ENCODE measurements around the gene BEST2.
A peak's percentile ranks its signal among the peaks of the same experiment; 100 is the strongest.

The BEST2 gene

DNA sequence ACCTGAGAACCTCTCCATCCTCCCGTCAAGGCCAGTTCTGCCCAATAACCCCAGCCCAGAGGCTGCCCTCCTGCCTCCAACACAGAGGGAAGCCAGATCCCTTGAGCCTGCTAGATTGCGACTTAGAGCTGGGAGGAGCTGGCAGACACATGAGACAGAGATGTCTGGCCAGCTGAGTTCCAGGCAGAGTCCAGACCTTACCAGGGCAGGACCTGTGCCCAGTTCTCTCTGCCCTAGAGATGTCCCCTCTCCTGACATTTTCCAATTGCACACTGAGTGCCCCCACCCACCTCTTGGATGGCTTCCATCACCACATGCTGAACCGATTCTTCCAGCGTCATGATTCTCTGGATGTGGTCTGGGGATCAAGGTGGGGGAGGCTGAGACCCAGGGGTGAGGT, 20.7 kb downstream of the BEST2 start:
- DNase-seq: no peak

DNA sequence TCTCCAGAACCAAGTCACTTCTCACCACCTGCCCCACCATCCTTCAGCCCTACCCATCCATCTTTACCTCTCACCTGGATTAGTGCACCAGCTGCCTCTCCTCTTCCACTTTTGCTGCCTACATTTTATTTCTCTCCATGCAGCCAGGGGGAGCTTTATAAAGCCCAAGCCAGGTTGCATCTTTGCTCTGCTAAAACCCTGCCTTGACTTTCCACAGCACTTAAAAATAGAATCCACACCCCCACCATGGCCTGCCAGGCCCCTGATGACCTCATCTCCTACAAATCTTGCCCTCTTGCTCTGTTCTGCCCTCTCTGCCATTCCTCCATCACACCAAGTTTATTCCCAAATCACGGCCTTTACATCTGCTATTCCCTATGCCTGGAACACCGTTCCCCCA, 22.0 kb downstream of the BEST2 start:
- no peak for DNase-seq

DNA sequence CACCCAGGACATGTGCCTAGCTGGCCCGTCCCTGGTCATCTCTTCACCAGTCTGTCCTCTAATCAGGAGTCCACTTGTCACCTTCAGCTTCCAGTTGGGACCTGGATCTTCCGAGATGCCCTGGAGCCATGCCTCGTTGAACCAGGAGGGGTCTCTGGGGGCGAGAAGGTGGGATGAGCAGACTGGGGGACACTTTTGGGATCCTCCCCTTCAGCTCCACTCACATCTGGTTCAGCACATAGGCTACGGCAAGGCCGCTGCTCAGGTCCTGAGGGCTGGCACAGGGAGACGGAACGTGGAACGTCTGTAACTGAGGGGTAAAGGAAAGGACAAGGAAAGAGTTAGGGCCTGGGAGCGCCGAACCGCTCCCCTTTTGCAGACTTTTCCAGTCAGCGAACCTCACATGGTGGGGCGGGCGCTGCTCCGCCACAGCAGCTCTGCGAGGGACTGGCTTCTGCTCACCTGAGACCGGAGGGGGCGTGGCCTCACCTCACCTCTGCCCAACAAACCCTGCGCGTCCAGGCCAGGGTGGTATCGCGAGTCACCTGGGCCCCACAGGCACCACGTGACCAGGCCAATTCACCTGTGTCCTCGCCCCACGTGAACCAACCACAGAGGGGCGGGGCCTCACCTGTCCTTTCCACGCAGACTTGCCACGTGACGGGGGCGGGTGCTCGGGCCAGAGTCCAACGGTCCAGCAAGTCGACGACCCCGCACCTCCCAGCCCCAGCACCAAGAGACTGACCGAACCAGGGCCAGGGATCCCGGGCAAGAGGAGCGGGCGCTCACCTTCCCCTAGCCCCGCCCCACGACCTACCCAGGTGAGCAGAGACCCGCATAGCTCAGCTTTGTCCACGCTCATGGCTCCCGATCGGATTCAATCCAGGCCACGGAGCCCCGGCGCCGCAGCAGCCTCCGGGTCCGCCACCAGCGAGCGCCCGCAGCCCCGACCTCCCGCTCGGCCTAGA, 23.3 kb downstream of the BEST2 start, which contains the start of gene HOOK2:
HOOK2 (minus strand) TSS at position 965 of the 968 bp plus-strand sequence; CDS start at position 862, 103 bp downstream.
- DNase-seq: peak; percentile 79

DNA sequence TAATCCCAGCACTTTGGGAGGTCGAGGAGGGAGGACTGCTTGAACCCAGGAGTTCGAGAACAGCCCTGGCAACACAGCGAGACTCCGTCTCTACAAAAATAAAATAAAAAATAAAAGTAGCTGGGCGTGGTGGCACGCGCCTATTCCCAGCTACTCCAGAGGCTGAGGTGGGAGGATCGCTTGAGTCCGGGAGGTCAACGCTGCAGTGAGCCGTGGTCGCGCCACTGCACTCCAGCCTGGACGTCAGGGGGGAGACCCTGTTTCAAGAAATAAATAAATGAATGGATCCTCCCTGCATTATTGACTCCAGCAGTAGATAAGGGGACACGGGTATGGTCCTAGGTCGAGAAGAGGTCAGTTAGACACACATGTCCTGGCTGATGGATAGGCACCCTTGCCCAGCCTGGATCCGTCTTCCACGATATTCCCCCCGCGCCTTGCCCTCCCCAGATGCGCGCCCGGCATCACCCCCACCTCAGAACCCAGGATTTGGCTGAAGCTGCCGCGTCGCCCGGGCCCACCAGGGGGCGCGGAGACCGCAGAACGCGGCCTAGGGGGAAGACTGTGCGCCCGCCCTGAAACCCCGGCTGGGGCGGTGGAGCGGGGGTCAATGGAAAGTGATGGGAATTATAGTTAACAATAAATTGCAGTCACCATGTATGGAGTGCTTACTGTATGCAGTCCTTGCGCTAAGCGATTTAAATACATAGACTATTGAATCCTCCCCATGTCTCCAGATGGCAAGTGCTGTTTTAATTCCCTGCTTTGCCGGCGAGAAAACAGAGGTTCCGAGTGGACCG, 25.8 kb downstream of the BEST2 start:
- DNase-seq: peak; percentile 71

DNA sequence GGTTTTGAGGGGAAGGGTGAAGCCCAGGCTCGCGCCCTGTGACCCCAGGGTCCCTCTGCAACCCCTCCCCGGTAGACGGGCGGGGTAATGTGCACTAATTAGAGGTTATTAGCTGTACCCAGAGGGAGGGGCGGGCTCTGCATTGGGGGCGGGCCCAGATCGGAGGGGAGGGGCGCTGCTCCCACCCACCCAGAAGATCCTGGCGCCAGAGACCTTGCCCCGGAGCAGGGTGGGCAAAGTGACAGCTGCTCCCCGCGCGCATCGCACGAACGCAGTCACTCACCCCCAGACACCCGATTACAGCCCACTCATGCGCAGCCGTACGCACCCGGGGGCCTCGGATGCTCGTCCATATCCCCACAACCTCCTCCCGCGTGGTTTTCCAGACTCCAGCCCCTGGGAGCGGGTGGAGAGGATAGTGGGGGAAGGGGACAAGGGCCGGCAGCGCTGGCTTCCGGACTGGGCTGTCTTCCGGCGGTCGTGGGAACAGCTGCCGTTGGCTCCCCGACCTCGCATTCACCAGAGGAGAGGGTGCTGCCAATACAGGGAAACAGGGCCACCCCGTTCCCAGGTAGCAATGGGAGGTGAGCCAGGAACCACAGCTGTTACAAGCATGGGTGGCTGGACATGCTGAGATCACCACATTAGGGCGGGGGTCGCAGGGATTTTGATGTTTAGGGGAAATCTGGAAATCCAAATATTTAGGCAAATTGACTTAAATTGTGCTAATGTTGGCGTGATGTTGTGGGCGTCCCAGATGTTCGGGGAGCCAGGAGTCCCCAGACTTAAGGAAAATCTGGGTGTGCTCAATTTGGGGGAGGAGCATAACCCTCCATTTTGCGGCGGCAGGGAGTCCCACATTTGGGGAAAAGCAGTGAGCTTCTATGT, 26.7 kb downstream of the BEST2 start:
- DNase-seq: peak; percentile 79

DNA sequence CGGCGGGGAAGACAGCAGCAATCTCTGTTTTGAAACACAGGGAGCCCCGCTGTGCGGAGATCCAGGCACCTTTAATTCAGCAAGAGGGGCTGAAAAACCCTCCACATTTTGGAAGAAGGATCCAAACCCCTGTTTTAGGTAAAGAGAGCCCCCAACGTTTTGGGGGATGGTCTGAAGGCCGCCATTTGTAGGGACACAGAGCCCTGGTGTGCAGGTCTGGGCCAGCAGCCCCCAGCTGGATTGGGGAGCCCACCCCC, 27.2 kb downstream of the BEST2 start:
- no peak for DNase-seq

DNA sequence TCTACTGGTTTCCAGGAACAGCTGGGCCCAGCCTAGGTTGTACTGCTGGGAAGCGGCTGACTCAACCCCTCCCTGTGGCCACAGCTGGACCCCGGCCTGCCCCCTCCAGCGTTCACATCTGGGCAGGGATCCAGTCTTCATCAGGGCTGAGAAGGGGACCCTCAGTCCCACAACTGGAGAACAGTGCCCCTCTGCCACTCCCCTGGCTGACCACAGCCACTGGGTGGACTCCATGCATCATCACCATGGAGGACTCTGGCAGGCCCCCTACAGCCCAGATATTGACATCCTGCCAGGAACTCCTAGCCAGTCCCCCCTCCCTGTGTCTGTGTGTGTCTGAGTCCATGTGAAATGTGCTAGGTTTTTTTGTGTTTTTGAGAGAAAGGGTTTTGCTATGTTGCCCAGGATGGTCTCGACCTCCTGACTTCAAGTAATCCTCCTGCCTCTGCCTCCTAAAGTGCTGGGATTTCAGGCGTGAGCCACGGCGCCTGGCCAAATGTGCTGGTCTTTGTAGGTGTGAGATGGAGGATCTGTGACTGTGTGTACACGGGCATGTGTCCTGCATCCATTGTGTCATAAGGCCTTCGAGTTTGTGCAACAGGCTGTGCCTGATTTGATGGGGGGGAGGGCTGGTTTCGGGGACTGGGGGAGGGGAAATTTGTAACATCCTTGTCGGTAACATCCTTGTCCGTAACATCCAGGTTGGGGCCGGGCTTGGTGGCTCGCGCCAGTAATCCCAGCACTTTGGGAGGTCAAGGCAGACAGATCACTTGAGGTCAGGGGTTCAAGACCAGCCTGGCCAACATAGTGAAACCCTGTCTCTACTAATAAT, 27.8 kb downstream of the BEST2 start:
- no peak for DNase-seq

DNA sequence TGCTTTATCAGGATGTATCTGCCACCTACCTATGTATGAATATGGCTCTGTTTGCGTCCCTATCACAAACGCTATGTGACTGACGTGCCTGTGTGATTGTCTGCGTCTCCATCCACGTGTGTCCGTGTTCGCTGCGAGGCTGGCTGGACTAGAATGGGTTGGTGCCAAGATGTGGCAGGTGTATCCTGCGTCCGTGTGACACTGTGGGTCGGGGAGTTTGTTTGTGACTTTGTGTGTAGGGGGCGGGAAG, 30.5 kb downstream of the BEST2 start:
- no peak for DNase-seq

DNA sequence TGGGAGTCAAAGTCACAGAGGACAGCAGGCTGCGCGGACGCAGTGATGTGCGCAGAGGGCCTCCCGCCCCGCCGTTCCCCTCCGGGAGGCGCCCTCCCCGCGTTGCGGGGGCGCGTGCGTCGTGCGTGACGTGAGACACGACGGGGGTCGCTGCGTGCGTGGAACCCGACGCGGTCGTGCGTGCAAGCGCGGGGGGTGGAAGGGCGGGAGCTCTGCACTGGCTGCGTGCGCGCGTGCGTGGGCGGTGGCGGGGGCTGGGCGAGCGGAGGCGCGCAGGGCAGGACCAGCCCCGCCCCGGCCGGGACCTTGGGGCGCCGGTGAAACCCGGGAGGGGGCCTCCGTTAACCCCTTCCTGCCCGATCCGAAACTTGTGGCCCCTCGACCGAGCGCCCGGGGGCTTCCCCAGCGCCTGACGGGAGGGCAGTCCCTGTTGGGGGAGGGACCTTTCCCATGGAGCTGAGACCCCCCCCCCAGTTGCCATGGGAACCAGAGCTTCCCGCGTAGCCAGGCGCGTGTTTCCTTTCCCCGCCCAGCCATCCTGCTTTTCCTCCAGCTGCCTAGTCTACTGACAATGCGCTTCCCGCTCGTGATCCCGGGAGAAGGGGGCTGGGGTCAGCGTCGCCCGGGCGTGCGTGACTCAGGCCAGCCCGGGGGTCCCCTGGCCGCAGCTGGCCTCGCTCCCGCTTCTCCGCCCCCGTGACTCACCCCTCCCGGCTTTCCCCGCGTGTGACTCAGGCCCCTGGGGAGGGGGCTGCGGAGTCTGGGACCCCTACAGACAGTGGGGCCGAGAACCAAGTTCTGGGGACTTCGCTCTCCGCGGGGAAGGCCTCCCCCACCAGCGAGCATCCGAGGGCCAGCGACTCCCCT, 31.1 kb downstream of the BEST2 start:
- peak; percentile 43 for DNase-seq

DNA sequence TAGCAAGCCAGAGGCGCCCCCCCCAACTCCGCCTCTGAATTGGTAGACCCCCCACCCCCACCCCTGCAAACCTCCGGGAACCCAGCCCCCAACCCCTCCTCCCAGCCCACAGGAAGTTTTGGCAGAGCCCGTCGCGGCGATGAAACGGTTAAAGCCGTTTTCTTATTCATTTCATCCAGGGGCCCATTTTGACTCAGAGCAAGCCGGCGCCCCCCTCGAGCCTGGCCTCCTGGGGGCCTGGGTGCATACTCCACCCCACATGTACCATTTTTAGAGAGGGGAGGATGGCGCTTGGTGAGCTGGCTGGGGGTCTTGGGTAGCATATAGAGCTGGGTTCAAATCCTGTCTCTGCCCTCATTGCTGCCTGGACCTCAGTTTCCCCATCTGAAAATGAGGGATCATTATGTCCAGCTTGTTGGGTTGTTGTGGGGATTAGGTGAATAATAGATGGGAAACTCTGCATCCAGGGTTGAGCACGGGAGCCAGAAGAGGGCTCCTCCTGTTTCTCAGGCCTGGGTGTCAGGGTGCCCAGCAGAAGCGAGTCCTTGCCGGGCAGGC, 31.8 kb downstream of the BEST2 start:
- DNase-seq: no peak

DNA sequence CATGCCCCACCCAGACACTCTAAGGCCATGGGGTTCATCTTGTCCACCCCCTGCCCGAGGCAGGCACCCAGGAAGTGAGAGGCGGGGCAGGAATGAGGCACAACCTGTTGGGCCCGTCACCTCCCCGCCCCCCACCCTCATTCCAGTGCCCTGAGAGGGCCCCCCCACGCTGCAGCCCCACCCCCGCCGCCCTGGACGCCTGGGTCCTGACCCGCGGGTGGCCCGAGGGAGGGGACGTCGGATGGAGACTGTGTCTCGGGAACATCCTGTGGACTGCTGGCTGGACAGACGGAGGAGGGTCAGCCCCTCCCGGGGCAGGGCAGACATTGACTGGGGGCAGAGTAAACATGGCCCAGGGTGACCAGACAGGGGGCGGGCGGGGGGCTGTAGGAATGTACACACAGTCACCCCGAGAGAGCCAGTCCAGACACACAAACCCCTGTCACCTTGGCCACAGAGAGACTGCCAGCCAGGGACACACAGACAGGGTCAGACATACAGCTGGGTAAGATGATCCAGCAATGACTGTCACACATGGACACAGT, 32.3 kb downstream of the BEST2 start:
- DNase-seq: no peak

DNA sequence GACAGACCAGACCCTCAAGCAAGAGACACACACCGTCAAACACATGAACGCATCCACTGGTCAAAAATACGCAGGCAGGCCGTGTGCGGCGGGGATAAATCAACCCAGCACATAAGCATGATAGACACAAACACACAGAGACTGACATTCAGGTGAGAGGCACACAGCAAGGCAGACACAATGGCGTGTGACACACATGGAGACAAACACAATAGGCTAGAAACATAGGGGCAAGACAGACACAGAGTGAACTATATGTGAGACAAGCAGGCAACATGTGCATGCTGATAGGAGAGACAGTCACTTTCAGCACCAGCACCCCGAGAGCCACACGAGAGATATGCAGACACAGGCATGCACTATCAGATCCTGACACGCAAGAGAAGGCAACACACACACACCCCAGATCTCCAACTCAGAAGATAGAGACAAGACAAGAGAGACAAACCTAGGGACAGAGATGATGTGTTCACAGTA, 32.8 kb downstream of the BEST2 start:
- no peak for DNase-seq

DNA sequence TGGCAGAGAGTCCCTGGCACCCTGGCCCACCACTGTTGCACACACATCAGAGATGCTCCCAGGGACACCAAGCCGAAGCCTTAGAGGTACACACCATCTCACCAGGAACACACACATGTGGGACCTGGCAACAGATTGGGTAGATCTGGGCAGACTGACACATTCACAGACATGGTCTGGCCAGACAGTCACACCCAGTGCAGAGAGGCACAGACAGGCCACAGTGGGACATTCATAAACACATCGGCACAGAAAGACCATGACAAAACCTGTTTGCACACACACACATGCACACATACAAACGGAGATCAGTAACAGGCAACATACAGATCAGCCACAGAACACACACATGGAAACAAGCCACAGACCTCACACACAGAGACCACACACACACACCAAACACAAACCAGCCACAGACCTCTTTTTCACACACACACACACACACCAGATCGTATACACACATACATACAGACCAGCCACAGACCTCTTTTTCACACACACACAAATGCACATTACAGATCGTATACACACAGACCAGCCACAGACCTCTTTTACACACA, 33.4 kb downstream of the BEST2 start:
- DNase-seq: no peak

DNA sequence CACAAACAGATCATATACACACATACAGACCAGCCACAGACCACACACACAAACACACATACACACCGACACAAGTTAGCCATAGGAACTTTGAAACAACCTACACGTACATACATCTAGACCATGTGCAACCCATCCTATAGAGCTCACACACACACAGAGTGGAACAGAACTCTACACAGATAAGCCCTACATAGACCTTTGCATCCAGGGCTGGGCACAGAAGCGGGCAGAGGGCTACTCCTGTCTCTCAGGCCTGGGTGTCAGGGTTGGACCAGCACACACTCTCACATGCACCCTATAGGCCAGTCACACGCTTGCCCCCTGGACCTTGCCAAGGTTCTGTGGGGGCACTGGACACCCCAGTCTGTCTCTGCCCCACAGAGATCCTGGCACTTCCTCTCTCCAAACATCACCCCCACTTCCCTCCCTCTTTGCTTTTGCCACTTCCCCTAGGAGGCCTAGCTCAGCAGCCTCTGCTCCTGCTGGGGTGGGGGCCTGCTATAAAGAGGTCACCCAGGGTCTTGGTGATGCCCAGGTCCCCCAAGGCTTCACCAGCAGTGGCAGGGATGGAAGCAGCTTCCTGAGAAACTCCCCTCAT, 33.9 kb downstream of the BEST2 start:
- no peak for DNase-seq

DNA sequence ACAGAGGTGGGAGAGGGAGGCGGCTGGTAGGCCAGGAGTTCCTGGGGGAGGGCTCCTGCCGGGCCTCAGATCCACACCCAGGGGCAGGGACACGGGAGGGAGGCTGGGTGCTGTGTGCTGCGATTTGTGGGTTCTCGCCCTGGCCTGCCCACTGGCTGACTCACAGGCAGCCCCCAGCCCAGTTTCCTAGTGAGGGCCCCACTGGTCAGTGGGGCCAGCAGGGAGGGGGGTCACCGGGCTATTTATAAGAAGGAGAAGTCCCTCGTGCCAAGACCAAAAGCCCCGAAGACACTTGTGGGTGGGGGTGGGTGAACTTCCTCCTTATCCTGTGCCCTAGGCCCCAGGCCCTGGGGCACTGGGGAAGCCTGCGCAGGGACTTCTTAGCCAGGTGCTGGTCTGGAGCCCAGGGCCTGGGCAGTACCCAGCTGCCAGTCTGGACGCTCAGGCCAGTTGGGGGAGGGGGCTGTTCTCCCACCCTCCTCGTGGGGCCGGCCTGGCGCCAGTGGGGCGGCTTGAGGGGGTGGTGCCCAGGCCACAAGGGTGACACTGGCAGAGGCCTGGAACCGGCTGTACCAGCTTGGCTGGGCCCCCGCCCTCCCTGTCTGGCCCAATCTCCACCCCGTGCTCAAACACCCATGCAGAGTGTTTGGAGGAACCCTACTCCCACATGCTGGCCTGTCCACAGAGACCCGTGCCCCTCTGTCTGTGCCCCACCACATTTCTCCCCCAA, 34.7 kb downstream of the BEST2 start:
- no peak for DNase-seq

DNA sequence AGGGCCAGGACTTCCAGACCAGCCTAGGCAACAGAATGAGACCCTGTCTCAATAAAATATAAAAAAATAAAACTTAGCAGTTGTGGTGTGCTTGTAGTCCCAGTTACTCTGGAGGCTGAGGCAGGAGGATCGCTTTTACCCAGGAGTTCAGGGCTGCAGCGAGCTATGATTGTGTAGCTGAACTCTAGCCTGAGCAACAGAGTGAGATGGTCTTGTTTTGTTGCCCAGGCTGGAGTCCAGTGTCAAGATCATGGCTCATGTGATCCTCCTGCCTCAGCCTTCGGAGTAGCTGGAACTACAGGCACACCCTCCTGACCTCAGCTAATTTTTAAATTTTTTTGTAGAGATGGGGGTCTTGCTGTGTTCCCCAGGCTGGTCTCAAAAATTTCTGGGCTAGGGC, 35.4 kb downstream of the BEST2 start:
- no peak for DNase-seq

DNA sequence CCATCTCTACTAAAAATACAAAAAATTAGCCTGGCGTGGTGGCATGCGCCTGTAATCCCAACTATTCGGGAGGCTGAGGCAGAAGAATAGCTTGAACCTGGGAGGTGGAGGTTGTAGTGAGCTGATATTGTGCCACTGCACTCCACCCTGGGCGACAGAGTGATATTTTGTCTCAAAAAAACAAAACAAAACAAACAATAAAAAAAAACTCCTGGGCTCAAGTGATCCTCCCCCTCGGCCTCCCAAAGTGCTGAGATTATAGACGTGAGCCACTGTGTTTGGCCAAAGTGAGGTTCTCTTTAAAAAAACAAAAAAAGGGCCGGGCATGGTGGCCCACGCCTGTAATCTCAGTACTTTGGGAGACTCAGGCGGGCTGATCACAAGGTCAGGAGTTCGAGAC, 35.9 kb downstream of the BEST2 start:
- no peak for DNase-seq

DNA sequence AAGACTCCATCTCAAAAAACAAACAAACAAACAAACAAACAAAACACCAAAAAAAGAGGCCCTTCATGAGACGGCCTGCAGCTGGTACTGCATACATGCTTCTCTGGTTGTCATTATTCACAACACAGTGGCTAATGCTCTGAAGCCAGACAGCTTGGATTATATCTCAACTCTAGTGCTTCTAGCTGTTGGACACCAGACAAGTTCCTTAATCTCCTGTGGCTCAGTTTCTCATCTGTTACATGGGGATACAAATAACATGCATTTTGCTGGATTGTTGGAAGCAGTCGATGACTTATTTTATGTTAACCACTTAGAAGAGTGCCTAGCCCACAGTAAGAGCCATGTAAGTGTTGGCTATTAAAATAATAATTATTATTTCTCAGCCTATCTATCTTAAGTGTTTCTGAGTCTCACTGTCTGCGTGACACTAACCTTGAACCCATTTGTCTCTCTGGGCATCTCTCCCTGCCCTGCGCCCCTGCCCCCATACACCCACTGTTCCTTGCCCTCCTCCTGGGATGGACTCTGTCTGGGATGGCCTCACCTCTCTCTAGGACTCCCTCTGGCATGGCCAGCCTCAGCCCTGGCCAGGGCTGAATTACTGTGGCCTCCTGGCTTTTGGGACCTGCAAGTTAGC, 36.6 kb downstream of the BEST2 start:
- no peak for DNase-seq

DNA sequence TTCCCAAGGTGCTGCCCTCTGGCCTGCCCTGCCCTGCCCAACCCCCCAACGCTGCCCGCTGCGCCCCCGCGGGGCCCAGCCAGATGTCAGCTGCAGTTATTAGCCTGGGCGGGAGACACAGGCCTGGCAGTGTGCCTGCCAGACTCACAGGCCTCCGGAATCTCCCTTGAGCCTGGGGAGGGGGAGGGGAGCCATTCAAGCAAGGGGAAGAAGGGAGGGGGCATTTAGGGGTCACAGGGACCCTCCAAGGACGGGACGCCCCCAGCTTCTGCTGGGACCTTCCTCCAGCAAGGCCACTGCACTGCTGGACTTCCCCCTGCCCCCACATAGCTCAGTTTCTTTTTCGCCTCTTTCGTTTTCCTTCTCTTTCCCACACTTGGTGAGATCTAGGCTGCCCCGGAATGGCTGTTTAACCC, 37.1 kb downstream of the BEST2 start:
- DNase-seq: no peak

Data from NCI-H2107 (cell line).